Epithelial cell of prostate (primary cell): Measurements from ENCODE around the gene CREB3L2.
"Not testable (repeated sequence)": the region's sequence is repeated elsewhere in the genome, so short reads cannot be mapped to it uniquely, and the experiment has no call there.

Experiments used
- DNase-seq: peaks from one replicate; pipeline ENCODE4 v3.0.0-alpha.2; 2011; ENCODE audit warnings: low read depth, low spot score
- H3K27ac ChIP-seq: fragments of 450-650 bp; 2 replicates; pipeline ENCODE4 v1.5.1; 2017; ENCODE audit warnings: mild to moderate bottlenecking

The CREB3L2 gene

GRCh38 chr7:138001529-138002095 is at the start of gene CREB3L2:
Gene CREB3L2, minus strand, starts transcription at chr7:138002086. Its CDS starts 381 bp downstream, at chr7:138001705.
- DNase-seq: no peak
- peak within 1 kb of the TSS; percentile 79 for H3K27ac ChIP-seq

GRCh38 chr7:138049505-138050116 is 47.7 kb upstream of the CREB3L2 start:
- no peak for DNase-seq
- no peak overlapping the region for H3K27ac ChIP-seq

GRCh38 chr7:138047907-138048306 is 46.0 kb upstream of the CREB3L2 start:
- DNase-seq: no peak
- no peak overlapping the region for H3K27ac ChIP-seq

GRCh38 chr7:138044897-138045296 is 43.0 kb upstream of the CREB3L2 start:
- no peak overlapping the region for H3K27ac ChIP-seq
- DNase-seq: no peak

- DNase-seq, H3K27ac ChIP-seq: not testable (repeated sequence)
Observed at GRCh38 chr7:138040063-138040462, 38.2 kb upstream of the CREB3L2 start.

- DNase-seq: no peak
Observed at GRCh38 chr7:138036135-138036534, 34.2 kb upstream of the CREB3L2 start.

GRCh38 chr7:138033241-138033640 is 31.4 kb upstream of the CREB3L2 start:
- DNase-seq: no peak

More at GRCh38 chr7:138036135-138036534, 34.2 kb upstream of the CREB3L2 start:
- no peak overlapping the region for H3K27ac ChIP-seq

GRCh38 chr7:138032770-138033169 is 30.9 kb upstream of the CREB3L2 start:
- no peak for DNase-seq
- H3K27ac ChIP-seq: no peak overlapping the region

More at GRCh38 chr7:138033241-138033640, 31.4 kb upstream of the CREB3L2 start:
- H3K27ac ChIP-seq: no peak overlapping the region

GRCh38 chr7:138032186-138032585 is 30.3 kb upstream of the CREB3L2 start:
- DNase-seq: no peak
- H3K27ac ChIP-seq: no peak overlapping the region

- no peak for DNase-seq
- no peak overlapping the region for H3K27ac ChIP-seq
Observed at GRCh38 chr7:138030679-138031351, 28.9 kb upstream of the CREB3L2 start.

- H3K27ac ChIP-seq: no peak overlapping the region
- DNase-seq: no peak
Observed at GRCh38 chr7:138029941-138030340, 28.1 kb upstream of the CREB3L2 start.

- no peak overlapping the region for H3K27ac ChIP-seq
- DNase-seq: no peak
Observed at GRCh38 chr7:138029126-138029525, 27.2 kb upstream of the CREB3L2 start.

GRCh38 chr7:138027100-138027499 is 25.2 kb upstream of the CREB3L2 start:
- no peak for DNase-seq
- H3K27ac ChIP-seq: no peak overlapping the region

- no peak for DNase-seq
Observed at GRCh38 chr7:138025215-138026186, 23.6 kb upstream of the CREB3L2 start.

GRCh38 chr7:138024765-138025164 is 22.9 kb upstream of the CREB3L2 start:
- no peak for DNase-seq
- H3K27ac ChIP-seq: no peak overlapping the region

More at GRCh38 chr7:138025215-138026186, 23.6 kb upstream of the CREB3L2 start:
- no peak overlapping the region for H3K27ac ChIP-seq

- no peak for DNase-seq
- no peak overlapping the region for H3K27ac ChIP-seq
Observed at GRCh38 chr7:138024343-138024691, 22.4 kb upstream of the CREB3L2 start.

- DNase-seq: no peak
- no peak overlapping the region for H3K27ac ChIP-seq
Observed at GRCh38 chr7:138023618-138024342, 21.9 kb upstream of the CREB3L2 start.

- no peak for DNase-seq
Observed at GRCh38 chr7:138021889-138022288, 20.0 kb upstream of the CREB3L2 start.

GRCh38 chr7:138017992-138018391 is 16.1 kb upstream of the CREB3L2 start:
- H3K27ac ChIP-seq: no peak overlapping the region
- no peak for DNase-seq

More at GRCh38 chr7:138021889-138022288, 20.0 kb upstream of the CREB3L2 start:
- no peak overlapping the region for H3K27ac ChIP-seq

GRCh38 chr7:138015096-138015495 is 13.2 kb upstream of the CREB3L2 start:
- DNase-seq: no peak
- H3K27ac ChIP-seq: no peak overlapping the region
